SK-N-SH treated with all-trans-retinoic acid at 6 μM for 48 hours (cell line): ENCODE data around the gene PADI2.

ENCODE experiments used
- ATAC-seq: fragments of 200-7000 bp; cut with Tn5 transposase; 3 replicates; pipeline ENCODE4 v1.9.1; 2020; ENCODE audit warnings: mild to moderate bottlenecking, moderate library complexity
- ARNTL ChIP-seq: fragments of 450-650 bp; formaldehyde crosslinking; IDR thresholded peaks from 2 replicates; pipeline ENCODE4 v1.5.0; 2020; ENCODE audit warnings: low read depth, mild to moderate bottlenecking, moderate library complexity, borderline replicate concordance
- BACH2 ChIP-seq: fragments of 250-450 bp; sonication (Bioruptor Pico); IDR thresholded peaks from 2 replicates; pipeline ENCODE4 v1.9.0; 2021; ENCODE audit warnings: mild to moderate bottlenecking, borderline replicate concordance
- CSDC2 ChIP-seq: fragments of 250-450 bp; sonication (Bioruptor Pico); IDR thresholded peaks from 2 replicates; pipeline ENCODE4 v1.5.0; 2020; ENCODE audit warnings: mild to moderate bottlenecking, moderate library complexity
- CSRNP3 ChIP-seq: fragments of 250-450 bp; sonication (Bioruptor Pico); IDR thresholded peaks from 2 replicates; pipeline ENCODE4 v1.5.1; 2021; ENCODE audit warnings: mild to moderate bottlenecking, moderate library complexity
- ESRRG ChIP-seq: fragments of 250-450 bp; sonication (Bioruptor Pico); IDR thresholded peaks from 2 replicates; pipeline ENCODE4 v1.6.1; 2021; ENCODE audit warnings: mild to moderate bottlenecking
- GLIS3 ChIP-seq: fragments of 250-450 bp; sonication (Bioruptor Pico); IDR thresholded peaks from 2 replicates; pipeline ENCODE4 v1.5.0; 2020; ENCODE audit warnings: mild to moderate bottlenecking, moderate library complexity
- ISL1 ChIP-seq: fragments of 250-450 bp; sonication (Bioruptor Pico); IDR thresholded peaks from 2 replicates; pipeline ENCODE4 v2.1.2; 2022; ENCODE audit warnings: mild to moderate bottlenecking, moderate library complexity
- OSR1 ChIP-seq: fragments of 250-450 bp; sonication (Bioruptor Pico); IDR thresholded peaks from 2 replicates; pipeline ENCODE4 v1.8.0; 2022; ENCODE audit warnings: moderate library complexity, mild to moderate bottlenecking, inconsistent platforms
- PATZ1 ChIP-seq: fragments of 250-450 bp; sonication (Bioruptor Pico); IDR thresholded peaks from 2 replicates; pipeline ENCODE4 v1.8.0; 2020; ENCODE audit warnings: mild to moderate bottlenecking, moderate library complexity, borderline replicate concordance
- POU6F1 ChIP-seq: fragments of 250-450 bp; sonication (Bioruptor Pico); IDR thresholded peaks from 2 replicates; pipeline ENCODE4 v1.8.0; 2021; ENCODE audit warnings: low read depth, mild to moderate bottlenecking, moderate library complexity, borderline replicate concordance
- PPARA ChIP-seq: fragments of 250-450 bp; sonication (Bioruptor Pico); IDR thresholded peaks from 2 replicates; pipeline ENCODE4 v1.5.0; 2020; ENCODE audit warnings: mild to moderate bottlenecking, borderline replicate concordance
- RARB ChIP-seq: fragments of 250-450 bp; sonication (Bioruptor Pico); IDR thresholded peaks from 2 replicates; pipeline ENCODE4 v1.8.0; 2021; ENCODE audit warnings: mild to moderate bottlenecking, moderate library complexity
- SNAI2 ChIP-seq: fragments of 250-450 bp; sonication (Bioruptor Pico); IDR thresholded peaks from 2 replicates; pipeline ENCODE4 v1.5.0; 2020; ENCODE audit warnings: mild to moderate bottlenecking, moderate library complexity
- TCF4 ChIP-seq: fragments of 250-450 bp; sonication (Bioruptor Pico); IDR thresholded peaks from 2 replicates; pipeline ENCODE4 v1.8.0; 2021; ENCODE audit warnings: mild to moderate bottlenecking, moderate library complexity, borderline replicate concordance
- TOX ChIP-seq: fragments of 250-450 bp; sonication (Bioruptor Pico); IDR thresholded peaks from 2 replicates; pipeline ENCODE4 v1.8.0; 2021; ENCODE audit warnings: mild to moderate bottlenecking, moderate library complexity, borderline replicate concordance
- ZC3H10 ChIP-seq: fragments of 250-450 bp; sonication (Bioruptor Pico); IDR thresholded peaks from 2 replicates; pipeline ENCODE4 v1.5.1; 2021; ENCODE audit warnings: mild to moderate bottlenecking, moderate library complexity
- ZFP3 ChIP-seq: fragments of 250-450 bp; sonication (Bioruptor Pico); IDR thresholded peaks from 2 replicates; pipeline ENCODE4 v1.5.0; 2020; ENCODE audit warnings: mild to moderate bottlenecking, moderate library complexity
- ZFP30 ChIP-seq: fragments of 450-650 bp; formaldehyde crosslinking; IDR thresholded peaks from 2 replicates; pipeline ENCODE4 v1.5.0; 2022; ENCODE audit warnings: mild to moderate bottlenecking, moderate library complexity
- ZNF565 ChIP-seq: fragments of 450-650 bp; formaldehyde crosslinking; conservative IDR thresholded peaks from 2 replicates; pipeline ENCODE4 v1.5.0; 2020; ENCODE audit warnings: low read depth, mild to moderate bottlenecking, moderate library complexity
- ZNF70 ChIP-seq: fragments of 450-650 bp; formaldehyde crosslinking; IDR thresholded peaks from 2 replicates; pipeline ENCODE4 v1.5.0; 2020; ENCODE audit warnings: mild to moderate bottlenecking, moderate library complexity
- ZNF8 ChIP-seq: fragments of 450-650 bp; formaldehyde crosslinking; IDR thresholded peaks from 2 replicates; pipeline ENCODE4 v1.5.0; 2020; ENCODE audit warnings: mild to moderate bottlenecking, moderate library complexity
- TF ChIP-seq, protein P1 (sequence below): fragments of 250-450 bp; sonication (Bioruptor Pico); IDR thresholded peaks from 2 replicates; pipeline ENCODE4 v1.5.1; 2020; ENCODE audit warnings: low read depth, mild to moderate bottlenecking, moderate library complexity
- TF ChIP-seq, protein P2 (sequence below): fragments of 250-450 bp; sonication (Bioruptor Pico); IDR thresholded peaks from 2 replicates; pipeline ENCODE4 v1.5.0; 2020; ENCODE audit warnings: mild to moderate bottlenecking, moderate library complexity

Gene PADI2

GRCh38 chr1:17137441-17137840 lies 18.2 kb upstream of the PADI2 start:
- ATAC-seq, result no peak
- TF ChIP-seq PPARA (CRISPR knock-in tag), result no peak
- no peak for TF ChIP-seq OSR1 (CRISPR knock-in tag)
- no peak for TF ChIP-seq POU6F1 (CRISPR knock-in tag)
- no peak for TF ChIP-seq CSDC2 (CRISPR knock-in tag)
- no peak for TF ChIP-seq ZC3H10 (CRISPR knock-in tag)
- TF ChIP-seq ZFP30 (CRISPR knock-in tag), result no peak
- TF ChIP-seq SNAI2 (CRISPR knock-in tag), result no peak
- no peak for TF ChIP-seq TCF4 (CRISPR knock-in tag)
- TF ChIP-seq, protein P1, sequence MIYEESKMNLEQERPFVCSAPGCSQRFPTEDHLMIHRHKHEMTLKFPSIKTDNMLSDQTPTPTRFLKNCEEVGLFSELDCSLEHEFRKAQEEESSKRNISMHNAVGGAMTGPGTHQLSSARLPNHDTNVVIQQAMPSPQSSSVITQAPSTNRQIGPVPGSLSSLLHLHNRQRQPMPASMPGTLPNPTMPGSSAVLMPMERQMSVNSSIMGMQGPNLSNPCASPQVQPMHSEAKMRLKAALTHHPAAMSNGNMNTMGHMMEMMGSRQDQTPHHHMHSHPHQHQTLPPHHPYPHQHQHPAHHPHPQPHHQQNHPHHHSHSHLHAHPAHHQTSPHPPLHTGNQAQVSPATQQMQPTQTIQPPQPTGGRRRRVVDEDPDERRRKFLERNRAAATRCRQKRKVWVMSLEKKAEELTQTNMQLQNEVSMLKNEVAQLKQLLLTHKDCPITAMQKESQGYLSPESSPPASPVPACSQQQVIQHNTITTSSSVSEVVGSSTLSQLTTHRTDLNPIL (CRISPR knock-in tag), result no peak
- no peak for TF ChIP-seq ZFP3 (CRISPR knock-in tag)
- no peak for TF ChIP-seq BACH2
- no peak for TF ChIP-seq PATZ1 (CRISPR knock-in tag)
- TF ChIP-seq ZNF565 (CRISPR knock-in tag), result no peak
- TF ChIP-seq GLIS3 (CRISPR knock-in tag), result no peak
- TF ChIP-seq, protein P2, sequence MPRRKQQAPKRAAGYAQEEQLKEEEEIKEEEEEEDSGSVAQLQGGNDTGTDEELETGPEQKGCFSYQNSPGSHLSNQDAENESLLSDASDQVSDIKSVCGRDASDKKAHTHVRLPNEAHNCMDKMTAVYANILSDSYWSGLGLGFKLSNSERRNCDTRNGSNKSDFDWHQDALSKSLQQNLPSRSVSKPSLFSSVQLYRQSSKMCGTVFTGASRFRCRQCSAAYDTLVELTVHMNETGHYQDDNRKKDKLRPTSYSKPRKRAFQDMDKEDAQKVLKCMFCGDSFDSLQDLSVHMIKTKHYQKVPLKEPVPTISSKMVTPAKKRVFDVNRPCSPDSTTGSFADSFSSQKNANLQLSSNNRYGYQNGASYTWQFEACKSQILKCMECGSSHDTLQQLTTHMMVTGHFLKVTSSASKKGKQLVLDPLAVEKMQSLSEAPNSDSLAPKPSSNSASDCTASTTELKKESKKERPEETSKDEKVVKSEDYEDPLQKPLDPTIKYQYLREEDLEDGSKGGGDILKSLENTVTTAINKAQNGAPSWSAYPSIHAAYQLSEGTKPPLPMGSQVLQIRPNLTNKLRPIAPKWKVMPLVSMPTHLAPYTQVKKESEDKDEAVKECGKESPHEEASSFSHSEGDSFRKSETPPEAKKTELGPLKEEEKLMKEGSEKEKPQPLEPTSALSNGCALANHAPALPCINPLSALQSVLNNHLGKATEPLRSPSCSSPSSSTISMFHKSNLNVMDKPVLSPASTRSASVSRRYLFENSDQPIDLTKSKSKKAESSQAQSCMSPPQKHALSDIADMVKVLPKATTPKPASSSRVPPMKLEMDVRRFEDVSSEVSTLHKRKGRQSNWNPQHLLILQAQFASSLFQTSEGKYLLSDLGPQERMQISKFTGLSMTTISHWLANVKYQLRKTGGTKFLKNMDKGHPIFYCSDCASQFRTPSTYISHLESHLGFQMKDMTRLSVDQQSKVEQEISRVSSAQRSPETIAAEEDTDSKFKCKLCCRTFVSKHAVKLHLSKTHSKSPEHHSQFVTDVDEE (CRISPR knock-in tag), result no peak
- no peak for TF ChIP-seq ZNF70 (CRISPR knock-in tag)
- TF ChIP-seq ISL1 (CRISPR knock-in tag), result no peak
- no peak for TF ChIP-seq RARB
- no peak for TF ChIP-seq TOX

DNA sequence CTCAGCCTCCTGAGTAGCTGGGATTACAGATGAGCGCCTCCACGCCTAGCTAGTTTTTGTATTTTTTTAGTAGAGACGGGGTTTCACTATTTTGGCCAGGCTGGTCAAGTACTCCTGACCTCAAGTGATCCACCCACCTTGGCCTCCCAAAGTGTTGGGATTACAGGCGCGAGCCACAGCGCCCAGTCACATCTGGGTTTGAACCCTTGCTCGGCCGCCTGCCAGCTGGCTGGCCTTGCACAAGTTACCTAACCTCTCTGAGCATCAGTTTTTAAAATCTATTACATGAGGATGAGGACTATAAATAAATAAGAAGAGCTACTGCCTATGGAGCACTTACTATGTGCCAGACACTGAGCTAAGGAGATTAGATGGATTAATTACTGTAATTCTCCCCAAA lies 17.7 kb upstream of the PADI2 start:
- no peak for ATAC-seq
- TF ChIP-seq BACH2, result no peak
- no peak for TF ChIP-seq ZFP30 (CRISPR knock-in tag)
- no peak for TF ChIP-seq ZC3H10 (CRISPR knock-in tag)
- no peak for TF ChIP-seq SNAI2 (CRISPR knock-in tag)
- TF ChIP-seq RARB, result no peak

DNA sequence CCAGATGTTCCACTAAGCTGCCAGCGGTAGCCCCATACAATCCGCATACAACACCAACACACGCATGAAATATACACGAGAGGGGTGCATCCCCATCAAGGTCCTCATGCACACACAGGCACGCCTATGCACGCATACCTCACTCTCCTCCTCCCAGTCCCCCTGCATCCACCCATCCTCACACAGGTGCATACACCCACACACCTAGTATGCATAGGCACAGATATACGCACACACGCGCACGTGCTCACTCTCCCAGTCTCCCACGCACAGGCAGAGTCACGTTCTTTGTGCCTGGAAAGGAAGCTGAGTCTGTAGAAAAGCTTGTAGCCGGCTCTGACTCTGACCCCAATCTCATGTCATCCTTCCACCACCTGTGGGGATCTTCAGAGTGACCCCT lies 16.9 kb upstream of the PADI2 start:
- ATAC-seq, result no peak
- TF ChIP-seq PPARA (CRISPR knock-in tag) (no peak), ZFP30 (CRISPR knock-in tag) (no peak), ZNF8 (CRISPR knock-in tag) (no peak), ZFP3 (CRISPR knock-in tag) (no peak), ZNF70 (CRISPR knock-in tag) (no peak), RARB (no peak), CSDC2 (CRISPR knock-in tag) (no peak), POU6F1 (CRISPR knock-in tag) (no peak), CSRNP3 (CRISPR knock-in tag) (no peak), BACH2 (no peak), OSR1 (CRISPR knock-in tag) (no peak), ARNTL (CRISPR knock-in tag) (no peak), SNAI2 (CRISPR knock-in tag) (no peak), ESRRG (no peak)
- TF ChIP-seq, protein P1 (CRISPR knock-in tag), result no peak
- TF ChIP-seq, protein P2 (CRISPR knock-in tag), result no peak
